Neural cell (in vitro differentiated cells): ENCODE measurements around the gene UCKL1. TPM values are rescaled to one million over a fixed set of nuclear protein-coding genes. Genes with fewer than 3 reads are reported as not detected.

ENCODE experiments used
- H2AFZ ChIP-seq: fragments of 200-600, 300-800 bp; sonication (generic), shearing (Covaris generic); 2 replicates; pipeline ENCODE4 v1.6.0; 2014; ENCODE audit warnings: low read depth, mild to moderate bottlenecking, antibody characterized with exemption, low read length, moderate library complexity
- H3F3A ChIP-seq: fragments of 200-600 bp; shearing (Covaris generic); 2 replicates; pipeline ENCODE4 v1.6.1; 2016; ENCODE audit warnings: mild to moderate bottlenecking, moderate library complexity, mixed read lengths, antibody characterized with exemption, low read length; ENCODE audit not compliant: insufficient read depth, poor library complexity, severe bottlenecking
- H3K27ac ChIP-seq: fragments of 200-600, 300-800 bp; sonication (generic), shearing (Covaris generic); 2 replicates; pipeline ENCODE4 v1.5.1; 2014; ENCODE audit warnings: mild to moderate bottlenecking, low read length, moderate library complexity
- H3K27me3 ChIP-seq: fragments of 300-800, 200-600 bp; sonication (generic), shearing (Covaris generic); 2 replicates; pipeline ENCODE4 v1.6.0; 2014; ENCODE audit warnings: mild to moderate bottlenecking, low read depth, low read length, moderate library complexity; ENCODE audit not compliant: insufficient read depth
- H3K36me3 ChIP-seq: fragments of 300-800, 200-600 bp; sonication (generic), shearing (Covaris generic); 2 replicates; pipeline ENCODE4 v1.5.1; 2014; ENCODE audit warnings: mild to moderate bottlenecking, antibody characterized with exemption, low read length, moderate library complexity; ENCODE audit not compliant: insufficient read depth
- H3K4me2 ChIP-seq: fragments of 300-800, 200-600 bp; sonication (generic), shearing (Covaris generic); 2 replicates; pipeline ENCODE4 v1.6.0; 2014; ENCODE audit warnings: mild to moderate bottlenecking, low read length
- H3K4me3 ChIP-seq: fragments of 300-800, 200-600 bp; sonication (generic), shearing (Covaris generic); 2 replicates; pipeline ENCODE4 v1.5.1; 2014; ENCODE audit warnings: mild to moderate bottlenecking, low read length, moderate library complexity
- H3K79me2 ChIP-seq: fragments of 200-600 bp; shearing (Covaris generic); replicated peaks from 2 replicates; pipeline ENCODE4 v1.6.0; 2014; ENCODE audit warnings: mild to moderate bottlenecking, low read length, moderate library complexity; ENCODE audit not compliant: insufficient read depth
- H3K9ac ChIP-seq: fragments of 300-800, 200-600 bp; sonication (generic), shearing (Covaris generic); 2 replicates; pipeline ENCODE4 v1.6.1; 2016; ENCODE audit warnings: mild to moderate bottlenecking, low read length, mixed read lengths
- H3K9me2 ChIP-seq: fragments of 200-600 bp; shearing (Covaris generic); 2 replicates; pipeline ENCODE4 v1.6.1; 2016; ENCODE audit warnings: mild to moderate bottlenecking, low read length, mixed read lengths; ENCODE audit not compliant: insufficient read depth
- H3K9me3 ChIP-seq: fragments of 200-600, 300-800 bp; sonication (generic), shearing (Covaris generic); 2 replicates; pipeline ENCODE4 v1.6.1; 2016; ENCODE audit warnings: mild to moderate bottlenecking, mixed run types, low read length, moderate library complexity, mixed read lengths
- H4K20me1 ChIP-seq: fragments of 200-600 bp; shearing (Covaris generic); 2 replicates; pipeline ENCODE4 v1.6.1; 2016; ENCODE audit warnings: mild to moderate bottlenecking, mixed run types; ENCODE audit not compliant: insufficient read depth
- CTCF ChIP-seq: fragments of 450-650 bp; IDR thresholded peaks from 2 replicates; pipeline ENCODE4 v1.5.1; 2014; ENCODE audit warnings: antibody characterized with exemption, mild to moderate bottlenecking, moderate library complexity; ENCODE audit not compliant: poor library complexity, severe bottlenecking
- EP300 ChIP-seq: fragments of 450-650 bp; conservative IDR thresholded peaks from 2 replicates; pipeline ENCODE4 v1.6.1; 2014; ENCODE audit warnings: antibody characterized with exemption, mild to moderate bottlenecking, moderate library complexity; ENCODE audit not compliant: poor library complexity, severe bottlenecking
- EZH2 ChIP-seq: fragments of 200-600, 300-800 bp; shearing (Covaris generic), sonication (generic); IDR thresholded peaks from 2 replicates; pipeline ENCODE4 v1.6.1; 2014; ENCODE audit warnings: antibody characterized with exemption, low read length, borderline replicate concordance, mild to moderate bottlenecking; ENCODE audit not compliant: insufficient read depth, poor library complexity, severe bottlenecking
- MXI1 ChIP-seq: fragments of 450-650 bp; conservative IDR thresholded peaks from 2 replicates; pipeline ENCODE4 v1.6.1; 2014; ENCODE audit warnings: antibody characterized with exemption, mild to moderate bottlenecking; ENCODE audit not compliant: poor library complexity, severe bottlenecking
- POLR2AphosphoS5 ChIP-seq: IDR thresholded peaks from 2 replicates; pipeline ENCODE4 v1.6.1; 2012
- RAD21 ChIP-seq: fragments of 450-650 bp; conservative IDR thresholded peaks from 2 replicates; pipeline ENCODE4 v1.6.1; 2014; ENCODE audit warnings: antibody characterized with exemption, mild to moderate bottlenecking, moderate library complexity
- REST ChIP-seq: IDR thresholded peaks from 2 replicates; pipeline ENCODE4 v1.6.1; 2012; ENCODE audit warnings: borderline replicate concordance
- SMC3 ChIP-seq: fragments of 450-650 bp; conservative IDR thresholded peaks from 2 replicates; pipeline ENCODE4 v1.6.1; 2014; ENCODE audit warnings: antibody characterized with exemption, mild to moderate bottlenecking, moderate library complexity; ENCODE audit not compliant: poor library complexity
- TAF1 ChIP-seq: IDR thresholded peaks from 2 replicates; pipeline ENCODE4 v1.6.1; 2012; ENCODE audit warnings: low read depth
- polyA plus RNA-seq: library from polyadenylated mRNA; depleted of rRNA; stranded (reverse); fragments of >200 nt; gene quantifications from 2 replicates; pipeline ENCODE4 v1.2.3, GENCODE V29; 2014

Gene UCKL1
- polyA plus RNA-seq, 1 donor from 2014 or later, result 58.9 TPM

DNA sequence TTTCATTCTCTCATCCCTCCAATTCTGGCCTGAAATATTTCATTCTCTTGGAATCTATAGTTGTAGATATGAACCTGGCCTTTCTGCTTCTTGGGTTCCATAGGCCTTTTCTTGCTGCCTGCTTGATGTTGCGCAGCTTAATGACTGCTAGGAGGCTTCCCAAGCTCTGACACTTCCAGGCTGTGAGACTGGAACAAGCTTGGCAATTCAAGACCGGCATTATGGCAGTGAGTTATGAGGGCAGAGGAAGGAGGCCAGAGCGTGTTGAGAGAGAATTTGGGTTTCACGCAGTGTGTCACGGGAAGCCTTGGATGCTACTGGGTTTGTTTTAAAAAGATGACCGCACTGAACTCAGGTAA is 62.2 kb downstream of the UCKL1 start:
- Histone ChIP-seq H3K36me3 (no peaks in the 10 kb centered on the region), H3K27ac (no peak overlapping the region), H2AFZ (peak overlapping the region; percentile 65), H3K9me3 (no peaks in the 10 kb centered on the region), H3K9ac (peak overlapping the region; percentile 60), H3K4me3 (peak overlapping the region; percentile 88), H3K4me2 (no peak overlapping the region), H3K9me2 (no peaks in the 10 kb centered on the region), H4K20me1 (peaks cover 16% of the 10 kb centered on the region), H3K27me3 (no peaks in the 10 kb centered on the region), H3F3A (no peaks in the 10 kb centered on the region), H3K79me2 (peaks cover 30% of the 10 kb centered on the region)
- no peak for TF ChIP-seq CTCF
- no peak for TF ChIP-seq EP300
- TF ChIP-seq POLR2AphosphoS5, result no peak
- no peak for TF ChIP-seq EZH2
- TF ChIP-seq MXI1, result no peak
- no peak for TF ChIP-seq SMC3
- TF ChIP-seq REST, result no peak
- TF ChIP-seq TAF1, result no peak
- no peak for TF ChIP-seq RAD21

GRCh38 chr20:63892402-63892801 is 63.8 kb downstream of the UCKL1 start:
- Histone ChIP-seq H3K4me3 (no peak overlapping the region), H3K36me3 (no peaks in the 10 kb centered on the region), H3K27me3 (no peaks in the 10 kb centered on the region), H3K27ac (no peak overlapping the region), H3K9me3 (no peaks in the 10 kb centered on the region), H3K9ac (no peak overlapping the region), H3F3A (no peaks in the 10 kb centered on the region), H3K79me2 (peaks cover 19% of the 10 kb centered on the region), H3K4me2 (no peak overlapping the region), H3K9me2 (no peaks in the 10 kb centered on the region), H2AFZ (no peak overlapping the region), H4K20me1 (peaks cover 7% of the 10 kb centered on the region)
- TF ChIP-seq REST, result no peak
